ENCODE results near the gene FXYD3.
"Not testable (repeated sequence)": the region's sequence is repeated elsewhere in the genome, so short reads cannot be mapped to it uniquely, and the experiment has no call there.

Gene FXYD3

DNA sequence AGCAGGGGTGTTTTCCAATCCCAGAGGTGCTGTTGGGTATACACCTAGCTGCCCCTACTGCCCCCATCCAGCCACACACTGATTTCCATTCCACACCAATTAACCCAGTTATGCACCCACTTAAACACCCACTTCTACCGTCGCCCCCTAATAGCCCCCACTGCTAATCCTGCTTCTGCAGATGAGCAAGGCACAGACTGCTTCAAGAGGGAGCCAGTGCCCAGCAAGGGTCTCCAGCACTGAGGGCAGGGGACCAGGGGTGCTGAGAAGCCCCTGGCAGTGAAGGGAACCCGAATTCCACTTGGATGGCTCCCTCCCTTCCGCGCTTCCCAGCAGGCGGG is 28.6 kb downstream of the FXYD3 start:
- H3K4me3 ChIP-seq (ENCODE audit: low read depth, low read length), result peak overlapping the region; percentile 65
- H3K9ac ChIP-seq (ENCODE audit: low read length), result no peak overlapping the region
- H3K4me1 ChIP-seq (ENCODE audit: control insufficient read depth, insufficient read depth, low read length), result peaks cover 28% of the 10 kb centered on the region
- no peak overlapping the region for H3K27ac ChIP-seq (ENCODE audit: low read depth, low read length)
- no peaks in the 10 kb centered on the region for H3K9me3 ChIP-seq (ENCODE audit: control insufficient read depth, insufficient read depth, low read depth, low read length)
- no peaks in the 10 kb centered on the region for H3K36me3 ChIP-seq (ENCODE audit: control insufficient read depth, insufficient read depth, low read length)
- peaks cover 26% of the 10 kb centered on the region for H3K27me3 ChIP-seq (ENCODE audit: control insufficient read depth, insufficient read depth, low read length)

DNA sequence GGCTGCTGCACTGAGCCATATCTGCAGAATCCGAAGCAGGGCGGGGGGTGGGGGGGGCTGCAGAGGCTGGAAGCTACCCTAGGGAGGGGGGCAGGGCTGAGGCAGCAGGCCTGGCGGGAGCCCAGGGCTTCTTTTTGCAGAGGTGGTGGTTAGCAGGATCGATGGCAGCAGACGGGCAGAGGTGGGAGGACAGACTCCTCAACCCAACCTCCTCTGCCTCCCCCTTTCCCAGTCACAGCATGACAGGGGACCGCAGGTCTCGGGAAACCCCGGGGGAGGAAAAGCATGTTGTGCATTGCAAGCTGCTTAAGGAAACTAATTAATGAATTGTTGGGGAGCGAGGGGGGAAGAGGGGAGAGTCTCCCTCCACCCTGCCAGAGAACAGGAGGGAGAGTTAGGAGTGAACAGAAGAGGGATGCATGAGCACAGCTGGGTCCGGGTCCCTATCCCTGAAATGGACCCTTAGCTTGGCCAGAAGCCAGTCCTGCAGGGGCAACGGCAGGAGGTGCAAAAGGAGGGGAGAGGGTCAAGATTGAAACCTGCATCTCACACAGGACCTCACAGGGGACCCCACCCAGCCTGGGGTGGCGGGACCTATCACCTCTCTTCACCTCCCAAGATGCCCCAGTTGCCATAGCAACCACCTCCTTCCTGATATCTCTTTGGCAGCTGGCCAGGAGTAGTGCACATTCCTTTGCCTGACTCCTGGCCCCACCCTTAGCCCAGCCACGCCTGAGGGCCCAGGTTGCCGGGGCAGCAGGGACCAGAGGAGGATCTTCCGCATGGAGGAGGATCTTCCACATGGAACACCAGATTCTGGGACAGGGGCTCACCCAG is 29.2 kb downstream of the FXYD3 start:
- Histone ChIP-seq H3K27me3 (ENCODE audit: control insufficient read depth, insufficient read depth, low read length) (peaks cover 26% of the 10 kb centered on the region), H3K9me3 (ENCODE audit: control insufficient read depth, insufficient read depth, low read depth, low read length) (no peaks in the 10 kb centered on the region), H3K4me1 (ENCODE audit: control insufficient read depth, insufficient read depth, low read length) (peaks cover 25% of the 10 kb centered on the region), H3K4me3 (ENCODE audit: low read depth, low read length) (peak overlapping the region; percentile 65; the same call in 1 of the 2 replicates), H3K9ac (ENCODE audit: low read length) (no peak overlapping the region), H3K36me3 (ENCODE audit: control insufficient read depth, insufficient read depth, low read length) (no peaks in the 10 kb centered on the region), H3K27ac (ENCODE audit: low read depth, low read length) (no peak overlapping the region)

DNA sequence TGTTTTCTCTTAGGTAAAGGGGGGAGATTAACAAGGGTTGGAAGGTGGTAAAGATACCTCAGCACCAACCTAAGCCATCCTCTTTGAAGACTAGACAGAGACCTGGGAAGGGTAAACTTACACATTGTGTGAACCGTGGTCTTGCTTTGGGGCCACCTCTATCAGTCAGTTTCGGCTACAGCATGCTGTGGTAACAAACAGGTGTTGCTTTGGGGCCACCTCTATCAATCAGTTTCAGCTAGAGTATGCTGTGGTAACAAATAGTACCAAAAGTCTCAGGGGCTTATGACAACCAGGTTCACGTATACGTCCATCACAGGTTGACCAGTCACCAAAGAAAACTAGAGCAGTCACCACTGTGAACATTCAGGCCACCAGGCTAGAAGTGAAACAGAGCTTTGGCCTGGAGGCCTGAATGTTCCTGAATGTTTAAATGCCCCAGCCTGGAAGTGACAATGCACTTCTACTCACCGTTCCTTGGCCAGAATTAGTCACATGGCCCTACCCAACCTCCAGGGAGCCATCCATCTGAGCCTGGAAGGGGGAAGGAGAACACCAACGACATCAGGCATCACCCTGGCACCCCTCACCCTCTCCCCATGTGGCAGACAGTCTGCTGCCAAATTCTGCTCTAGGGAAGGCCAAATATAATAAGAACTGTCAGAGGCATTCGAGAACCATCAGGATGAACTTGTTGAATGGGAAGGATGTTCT is 31.3 kb downstream of the FXYD3 start:
- Histone ChIP-seq H3K27ac (ENCODE audit: low read depth, low read length) (no peak overlapping the region), H3K4me3 (ENCODE audit: low read depth, low read length) (no peak overlapping the region), H3K36me3 (ENCODE audit: control insufficient read depth, insufficient read depth, low read length) (no peaks in the 10 kb centered on the region), H3K9ac (ENCODE audit: low read length) (no peak overlapping the region), H3K4me1 (ENCODE audit: control insufficient read depth, insufficient read depth, low read length) (peaks cover 30% of the 10 kb centered on the region), H3K27me3 (ENCODE audit: control insufficient read depth, insufficient read depth, low read length) (peaks cover 21% of the 10 kb centered on the region), H3K9me3 (ENCODE audit: control insufficient read depth, insufficient read depth, low read depth, low read length) (no peaks in the 10 kb centered on the region)

DNA sequence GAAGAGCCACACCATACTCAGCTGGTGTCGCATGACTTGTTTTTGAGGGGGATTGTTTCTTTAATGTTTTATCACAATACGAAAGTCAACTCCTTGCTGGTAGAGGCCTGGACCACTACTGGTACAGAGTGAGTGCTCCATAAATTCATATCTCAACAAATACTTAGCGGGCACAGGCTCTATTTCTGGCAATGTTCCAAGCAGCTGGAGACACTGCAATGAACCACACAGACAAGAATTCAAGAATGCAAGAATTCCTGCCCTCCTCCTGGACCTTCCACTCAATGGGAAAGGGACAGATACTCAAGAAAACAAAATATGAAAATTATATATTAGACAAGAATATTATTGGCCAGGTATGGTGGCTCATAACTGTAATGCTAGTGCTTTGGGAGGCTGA is 33.8 kb downstream of the FXYD3 start:
- H3K27me3 ChIP-seq (ENCODE audit: control insufficient read depth, insufficient read depth, low read length), result no peaks in the 10 kb centered on the region
- no peaks in the 10 kb centered on the region for H3K36me3 ChIP-seq (ENCODE audit: control insufficient read depth, insufficient read depth, low read length)
- H3K4me1 ChIP-seq (ENCODE audit: control insufficient read depth, insufficient read depth, low read length), result peaks cover 31% of the 10 kb centered on the region
- H3K4me3 ChIP-seq (ENCODE audit: low read depth, low read length), result no peak overlapping the region
- H3K9me3 ChIP-seq (ENCODE audit: control insufficient read depth, insufficient read depth, low read depth, low read length), result no peaks in the 10 kb centered on the region
- no peak overlapping the region for H3K9ac ChIP-seq (ENCODE audit: low read length)
- no peak overlapping the region for H3K27ac ChIP-seq (ENCODE audit: low read depth, low read length)

DNA sequence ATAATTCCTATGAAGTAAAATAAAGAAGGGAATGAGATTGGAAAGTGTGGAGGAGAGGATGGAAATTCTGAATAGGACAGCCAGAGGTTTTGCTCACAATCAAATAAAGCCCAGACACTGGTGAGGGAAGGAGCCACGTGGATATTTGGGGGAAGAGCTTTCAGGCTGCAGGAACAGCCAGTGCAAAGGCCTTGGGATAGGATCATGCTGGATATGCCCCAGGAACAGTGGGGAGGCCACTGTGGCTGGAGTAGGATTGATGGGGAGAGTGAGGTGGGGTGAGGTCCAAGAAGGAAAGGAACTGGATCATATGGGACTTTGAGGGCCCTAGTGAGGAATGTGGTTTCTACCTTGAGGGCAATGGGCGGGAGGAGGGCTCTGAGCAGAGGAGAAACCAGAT is 34.8 kb downstream of the FXYD3 start:
- no peak overlapping the region for H3K27ac ChIP-seq (ENCODE audit: low read depth, low read length)
- no peak overlapping the region for H3K9ac ChIP-seq (ENCODE audit: low read length)

DNA sequence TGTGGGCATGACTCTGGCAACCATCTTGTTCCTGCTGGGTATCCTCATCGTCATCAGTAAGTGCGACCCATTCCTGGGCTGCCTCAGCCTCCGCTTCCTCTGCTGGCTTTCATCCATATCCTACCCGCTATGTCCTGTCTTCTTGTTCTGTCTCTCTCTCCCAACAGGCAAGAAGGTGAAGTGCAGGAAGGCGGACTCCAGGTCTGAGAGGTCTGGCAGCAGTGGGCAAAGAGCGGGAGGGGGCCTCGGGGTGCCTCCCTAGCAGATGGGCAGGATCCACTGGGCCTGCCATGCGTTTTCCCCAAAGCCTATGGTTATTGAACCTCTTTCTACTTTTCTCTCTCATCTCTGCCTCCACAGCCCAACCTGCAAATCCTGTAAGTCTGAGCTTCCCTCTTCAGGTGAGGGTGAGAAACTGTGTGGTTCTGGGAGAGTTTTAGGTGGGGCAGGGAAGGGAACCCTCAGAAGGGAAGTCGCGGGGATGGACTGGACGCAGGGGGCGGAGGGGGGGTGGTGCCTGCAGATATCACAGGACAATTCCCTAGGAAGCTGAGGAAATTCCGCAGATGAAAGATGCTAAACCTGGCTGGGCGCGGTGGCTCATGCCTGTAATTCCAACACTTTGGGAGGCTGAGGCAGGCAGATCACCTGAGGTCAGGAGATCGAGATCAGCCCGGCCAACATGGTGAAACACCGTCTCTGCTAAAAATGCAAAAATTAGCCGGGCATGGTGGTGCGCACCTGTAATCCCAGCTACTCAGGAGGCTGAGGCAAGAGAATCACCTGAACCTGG is 35.8 kb downstream of the FXYD3 start:
- Histone ChIP-seq H3K4me3 (ENCODE audit: low read depth, low read length) (no peak overlapping the region), H3K36me3 (ENCODE audit: control insufficient read depth, insufficient read depth, low read length) (no peaks in the 10 kb centered on the region), H3K27me3 (ENCODE audit: control insufficient read depth, insufficient read depth, low read length) (no peaks in the 10 kb centered on the region), H3K9me3 (ENCODE audit: control insufficient read depth, insufficient read depth, low read depth, low read length) (no peaks in the 10 kb centered on the region), H3K27ac (ENCODE audit: low read depth, low read length) (no peak overlapping the region), H3K4me1 (ENCODE audit: control insufficient read depth, insufficient read depth, low read length) (peaks cover 33% of the 10 kb centered on the region), H3K9ac (ENCODE audit: low read length) (peak overlapping the region; percentile 12)

More for the DNA sequence above, 34.8 kb downstream of the FXYD3 start:
- no peaks in the 10 kb centered on the region for H3K36me3 ChIP-seq (ENCODE audit: control insufficient read depth, insufficient read depth, low read length)
- H3K4me3 ChIP-seq (ENCODE audit: low read depth, low read length), result no peak overlapping the region
- H3K9me3 ChIP-seq (ENCODE audit: control insufficient read depth, insufficient read depth, low read depth, low read length), result no peaks in the 10 kb centered on the region
- peaks cover 27% of the 10 kb centered on the region for H3K4me1 ChIP-seq (ENCODE audit: control insufficient read depth, insufficient read depth, low read length)
- H3K27me3 ChIP-seq (ENCODE audit: control insufficient read depth, insufficient read depth, low read length), result no peaks in the 10 kb centered on the region

DNA sequence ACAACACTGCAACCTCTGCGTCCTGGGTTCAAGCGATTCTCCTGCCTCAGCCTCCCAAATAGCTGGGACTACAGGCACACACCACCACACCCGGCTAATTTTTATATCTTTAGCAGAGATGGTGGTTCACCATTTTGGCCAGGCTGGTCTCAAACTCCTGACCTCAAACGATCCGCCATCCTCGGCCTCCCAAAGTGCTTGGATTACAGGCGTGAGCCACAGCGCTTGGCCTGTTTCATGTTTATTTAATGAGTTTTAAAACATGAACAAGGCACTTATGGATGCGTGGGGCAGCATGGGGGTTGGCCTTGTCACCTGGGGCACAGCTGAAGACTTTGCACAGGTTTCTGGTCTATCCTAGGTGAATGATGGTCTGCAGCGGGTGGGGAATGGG is 37.5 kb downstream of the FXYD3 start:
- Histone ChIP-seq H3K36me3 (ENCODE audit: control insufficient read depth, insufficient read depth, low read length) (peaks cover 16% of the 10 kb centered on the region), H3K4me3 (ENCODE audit: low read depth, low read length) (peak overlapping the region; percentile 81; the same call in 1 of the 2 replicates), H3K4me1 (ENCODE audit: control insufficient read depth, insufficient read depth, low read length) (peaks cover 33% of the 10 kb centered on the region)
- not testable (repeated sequence) for H3K27me3 ChIP-seq (ENCODE audit: control insufficient read depth, insufficient read depth, low read length); H3K9me3 ChIP-seq (ENCODE audit: control insufficient read depth, insufficient read depth, low read depth, low read length); H3K27ac ChIP-seq (ENCODE audit: low read depth, low read length); H3K9ac ChIP-seq (ENCODE audit: low read length)

DNA sequence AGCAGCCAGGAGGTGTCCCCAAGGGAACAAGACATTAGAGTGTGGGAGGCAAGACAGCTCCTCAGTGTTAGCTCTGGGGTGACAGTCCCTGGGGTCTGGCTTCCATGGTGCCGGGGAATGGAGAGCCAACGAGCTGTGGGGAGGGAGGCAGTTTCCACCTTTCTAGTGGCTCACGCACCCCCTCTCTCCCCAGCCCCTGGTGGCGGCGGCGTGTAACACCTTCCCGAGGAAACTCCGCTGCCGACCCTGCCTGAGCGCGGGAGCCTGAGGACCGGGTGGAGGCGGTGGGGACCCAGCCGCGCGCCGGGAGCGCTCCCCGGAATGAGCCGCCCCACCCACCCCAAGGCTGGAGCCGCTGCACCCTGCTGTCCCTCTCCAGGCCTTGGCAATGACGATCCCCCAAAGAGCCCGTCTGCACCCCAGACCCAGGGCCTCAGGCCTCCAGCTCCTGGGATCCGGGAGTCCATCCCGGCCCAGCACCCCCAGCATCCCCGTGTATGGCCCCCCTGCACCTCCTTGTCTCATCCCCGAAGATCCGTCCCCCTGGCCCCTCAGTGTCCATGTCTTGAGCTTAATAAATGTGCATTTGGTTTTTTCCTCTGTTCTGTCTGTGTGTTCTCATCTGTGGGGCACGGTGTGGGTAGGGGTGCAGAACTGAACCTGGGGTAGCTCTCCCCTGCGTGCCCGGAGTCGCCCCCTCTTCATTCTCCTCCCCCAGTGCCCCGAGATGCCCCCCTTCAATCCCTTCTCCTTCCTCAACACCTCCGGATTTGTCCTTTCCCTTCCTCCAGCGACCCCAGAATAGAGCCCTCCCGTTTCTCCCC is 38.3 kb downstream of the FXYD3 start:
- Histone ChIP-seq H3K27me3 (ENCODE audit: control insufficient read depth, insufficient read depth, low read length) (no peaks in the 10 kb centered on the region), H3K9me3 (ENCODE audit: control insufficient read depth, insufficient read depth, low read depth, low read length) (no peaks in the 10 kb centered on the region), H3K36me3 (ENCODE audit: control insufficient read depth, insufficient read depth, low read length) (peaks cover 24% of the 10 kb centered on the region), H3K27ac (ENCODE audit: low read depth, low read length) (no peak overlapping the region; the same call in 1 of the 2 replicates), H3K4me1 (ENCODE audit: control insufficient read depth, insufficient read depth, low read length) (peaks cover 33% of the 10 kb centered on the region), H3K9ac (ENCODE audit: low read length) (peak overlapping the region; percentile 74), H3K4me3 (ENCODE audit: low read depth, low read length) (peak overlapping the region; percentile 81)

DNA sequence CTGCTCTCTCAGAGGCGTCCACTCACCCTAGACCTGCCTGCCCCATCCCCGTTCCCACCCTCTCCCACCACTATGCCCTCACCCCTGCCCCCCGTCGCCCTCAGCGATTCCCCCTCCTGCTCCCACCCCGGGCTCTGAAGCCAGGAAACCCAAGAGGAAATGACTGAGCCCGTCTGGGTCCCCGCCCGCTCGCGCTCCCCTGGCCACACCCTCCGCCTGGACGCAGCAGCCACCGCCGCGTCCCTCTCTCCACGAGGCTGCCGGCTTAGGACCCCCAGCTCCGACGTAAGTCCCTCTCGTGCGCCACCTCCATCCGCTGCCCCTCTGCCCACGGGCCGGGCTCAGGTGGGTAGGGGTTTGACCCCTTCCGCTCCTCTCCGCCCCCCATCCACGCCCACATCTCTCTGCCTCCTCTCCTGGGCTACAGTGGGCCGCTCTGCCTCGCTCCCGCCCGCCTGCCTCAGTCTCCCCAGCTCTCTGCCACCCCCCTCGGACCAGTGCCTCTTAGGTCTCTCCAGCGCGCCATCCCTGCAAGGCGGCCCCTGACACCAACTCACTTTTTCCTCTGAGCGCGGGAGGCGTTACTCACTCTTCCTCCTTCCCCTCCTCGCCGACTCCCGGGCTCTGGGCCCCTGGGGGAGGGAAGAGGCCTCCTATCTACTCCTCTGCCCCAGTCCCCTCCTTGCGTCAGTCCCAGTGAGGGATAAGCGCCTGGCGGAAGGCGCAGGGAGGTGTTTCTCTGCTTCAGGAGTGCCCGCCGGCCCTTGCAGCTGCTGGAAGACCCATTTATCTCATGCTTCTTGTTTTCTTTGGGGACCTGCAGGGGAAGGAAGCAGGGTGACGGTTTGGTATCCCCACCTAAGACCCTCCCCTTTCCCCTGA is 39.1 kb downstream of the FXYD3 start, which contains the start of gene FXYD5:
Gene FXYD5 (plus strand): TSS at position 211 of the 882 bp plus-strand sequence. CDS start 816 bp downstream, outside the sequence.
- Histone ChIP-seq H3K27ac (ENCODE audit: low read depth, low read length) (peak within 1 kb of the TSS; percentile 18; the same call in 1 of the 2 replicates), H3K9ac (ENCODE audit: low read length) (peak within 1 kb of the TSS; percentile 74), H3K36me3 (ENCODE audit: control insufficient read depth, insufficient read depth, low read length) (peaks cover 32% of the 10 kb centered on the region), H3K9me3 (ENCODE audit: control insufficient read depth, insufficient read depth, low read depth, low read length) (no peaks in the 10 kb centered on the region), H3K4me1 (ENCODE audit: control insufficient read depth, insufficient read depth, low read length) (peaks cover 33% of the 10 kb centered on the region), H3K4me3 (ENCODE audit: low read depth, low read length) (peak within 1 kb of the TSS; percentile 81), H3K27me3 (ENCODE audit: control insufficient read depth, insufficient read depth, low read length) (no peaks in the 10 kb centered on the region)

All from HUES6 (cell line).